ENCODE data around the gene FILIP1L.

The FILIP1L gene

GRCh38 chr3:100006570-100007271 lies 107.6 kb downstream of the FILIP1L start:
- no peak for DNase-seq

- DNase-seq: no peak
Measured at GRCh38 chr3:100005665-100006393, 108.5 kb downstream of the FILIP1L start.

DNA sequence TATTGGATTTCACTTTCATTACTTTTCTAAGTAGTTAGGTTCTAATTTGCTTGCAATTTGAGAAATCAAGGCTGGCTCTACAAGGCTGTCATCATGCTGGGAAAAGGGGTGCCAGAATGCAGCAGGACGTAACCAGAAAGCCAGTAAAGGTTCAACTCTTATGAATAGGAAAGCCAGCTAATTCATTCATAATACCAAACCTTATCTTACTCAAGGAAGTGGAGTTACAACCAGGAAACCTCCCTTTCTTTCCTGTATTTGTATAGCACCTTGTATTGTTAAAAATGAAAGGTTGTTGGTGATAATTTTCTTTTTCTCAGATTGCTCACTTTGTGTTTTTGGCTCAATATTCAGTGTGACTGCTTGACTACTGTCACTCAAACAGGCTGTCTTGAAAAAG lies 109.4 kb downstream of the FILIP1L start:
- DNase-seq: no peak

DNA sequence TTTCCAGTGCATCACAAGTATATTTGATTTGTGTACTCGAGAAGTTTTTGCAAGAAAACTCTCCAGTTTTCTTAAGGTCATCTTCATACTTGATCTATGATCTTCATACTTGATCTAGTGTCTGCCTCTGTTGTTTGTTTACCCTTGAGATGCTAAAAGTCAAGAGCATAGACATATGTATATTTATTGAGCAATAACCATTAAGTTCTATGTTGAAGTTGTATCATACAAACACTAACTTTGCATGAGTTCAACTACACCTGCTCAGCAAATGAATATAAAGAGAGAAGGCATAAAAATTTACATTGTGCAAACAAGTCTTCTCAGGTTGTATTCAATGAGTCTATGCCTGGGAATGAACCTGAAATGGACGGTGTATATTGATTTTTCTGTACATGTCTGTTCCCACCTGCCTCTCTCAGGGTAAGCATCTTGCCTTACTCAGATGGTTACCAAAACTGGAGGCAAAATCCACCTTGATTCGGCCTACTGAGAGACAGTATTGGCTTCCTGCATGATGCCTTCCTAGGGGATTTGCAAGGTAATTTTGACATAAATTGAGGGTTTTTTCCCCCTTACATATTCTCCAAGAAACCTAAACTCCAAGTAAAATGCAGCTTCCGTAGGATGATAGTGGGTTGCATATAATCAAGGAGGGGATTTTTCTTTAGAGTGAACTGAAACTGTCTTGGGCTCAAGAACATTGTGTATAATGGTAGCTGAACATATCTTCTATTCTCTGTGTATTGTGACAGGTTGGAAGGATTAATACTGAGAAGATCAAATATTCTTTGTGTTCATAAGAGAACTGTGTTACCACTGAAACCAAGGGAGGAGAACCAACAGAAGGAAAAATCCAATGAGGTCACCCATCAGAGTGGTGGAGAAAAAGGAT lies 110.4 kb downstream of the FILIP1L start:
- DNase-seq: no peak

DNA sequence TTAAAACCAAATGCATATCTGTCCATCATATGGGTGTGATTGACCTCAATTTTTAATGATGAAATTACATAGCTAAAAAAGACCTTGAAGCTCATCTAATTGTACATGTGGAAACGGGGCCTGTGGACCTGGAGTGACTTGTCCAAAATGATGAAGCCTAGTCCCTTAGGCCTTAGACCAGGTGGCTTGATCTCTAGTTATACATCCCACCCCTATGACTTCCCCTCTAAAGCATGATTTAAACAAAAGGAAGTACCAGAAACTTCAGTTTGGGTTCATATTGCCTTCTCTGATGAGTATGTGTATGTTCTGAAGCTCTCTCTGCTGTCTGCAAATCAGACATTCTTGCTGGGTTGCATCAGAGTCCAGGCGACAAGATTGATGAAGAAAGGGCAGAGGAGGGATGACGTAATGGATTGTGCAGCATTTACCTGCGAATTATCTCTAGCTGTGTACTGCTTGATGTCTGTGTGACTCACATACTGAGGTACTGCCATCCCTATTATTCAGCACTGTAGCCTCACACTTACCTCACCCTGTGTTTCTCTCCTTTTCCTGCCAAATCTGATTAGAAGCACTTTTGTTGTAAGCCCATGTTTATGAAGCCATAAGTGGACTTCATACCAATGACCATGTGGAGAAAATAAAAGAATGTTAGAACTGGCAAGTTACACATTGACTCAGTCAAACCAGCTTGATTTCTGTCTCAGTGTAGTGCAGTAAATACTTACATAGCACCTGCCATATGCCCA lies 111.5 kb downstream of the FILIP1L start:
- no peak for DNase-seq

- no peak for DNase-seq
Measured at GRCh38 chr3:100001526-100002270, 112.6 kb downstream of the FILIP1L start.

DNA sequence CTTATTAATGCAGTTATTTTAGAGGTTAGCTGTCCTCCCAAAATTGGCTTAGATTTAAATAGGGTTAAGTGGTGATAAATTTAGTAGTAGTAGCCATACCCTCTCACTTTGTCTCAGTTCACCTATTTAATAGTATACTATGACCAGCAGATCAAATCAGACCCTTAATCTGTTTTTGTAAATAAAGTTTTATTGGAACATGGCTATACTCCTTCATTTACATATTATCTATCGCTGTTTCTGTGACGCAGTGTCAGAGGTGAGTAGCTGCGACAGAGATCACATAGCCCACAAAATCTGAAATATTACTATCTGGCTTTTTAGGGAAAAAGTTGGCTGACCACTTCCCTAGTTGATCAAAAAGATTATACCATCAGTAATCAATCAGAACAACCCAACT lies 113.2 kb downstream of the FILIP1L start:
- DNase-seq: no peak

- DNase-seq: no peak
Measured at GRCh38 chr3:99999536-99999935, 114.8 kb downstream of the FILIP1L start.

GRCh38 chr3:99997293-99997692 lies 117.0 kb downstream of the FILIP1L start:
- DNase-seq: no peak

DNA sequence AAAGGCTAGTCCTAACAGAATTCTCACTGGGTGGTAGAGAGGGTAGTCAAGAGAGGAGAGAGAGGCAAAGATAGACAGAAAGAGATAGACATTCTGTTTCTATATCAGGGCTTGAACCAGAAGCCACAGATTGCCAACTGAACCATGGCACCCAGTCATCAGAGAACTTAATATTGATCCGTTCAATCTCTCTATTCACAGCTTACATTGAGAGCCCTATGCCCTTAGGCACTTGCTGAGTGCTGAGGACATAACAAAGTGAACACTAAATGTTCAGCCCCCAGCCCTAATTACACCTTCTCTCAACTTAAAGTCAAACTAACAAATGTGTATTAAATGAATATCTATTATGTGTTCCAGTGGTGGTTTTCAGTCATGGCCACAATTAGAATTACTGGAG lies 124.1 kb downstream of the FILIP1L start:
- DNase-seq: no peak

- DNase-seq: no peak
Measured at GRCh38 chr3:99984668-99985067, 129.6 kb downstream of the FILIP1L start.

DNA sequence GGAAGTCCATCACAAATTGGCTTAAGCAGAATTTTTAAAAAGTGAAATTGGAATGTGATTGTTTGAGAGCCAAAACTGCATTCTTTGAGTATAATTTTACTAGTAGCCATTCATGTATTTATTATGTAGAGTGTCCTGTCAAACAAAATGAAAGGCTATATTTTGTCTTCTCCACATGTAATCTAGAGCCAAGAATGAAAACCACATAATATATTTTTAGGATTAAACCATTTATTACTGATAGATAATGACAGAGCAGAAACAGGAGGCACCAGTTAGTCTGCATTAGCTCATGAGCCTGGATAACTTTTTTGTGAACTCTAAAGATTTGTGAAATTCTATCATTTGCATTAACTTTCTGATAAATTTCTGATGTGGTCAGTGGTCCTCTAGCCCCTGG lies 130.2 kb downstream of the FILIP1L start:
- DNase-seq: no peak

DNA sequence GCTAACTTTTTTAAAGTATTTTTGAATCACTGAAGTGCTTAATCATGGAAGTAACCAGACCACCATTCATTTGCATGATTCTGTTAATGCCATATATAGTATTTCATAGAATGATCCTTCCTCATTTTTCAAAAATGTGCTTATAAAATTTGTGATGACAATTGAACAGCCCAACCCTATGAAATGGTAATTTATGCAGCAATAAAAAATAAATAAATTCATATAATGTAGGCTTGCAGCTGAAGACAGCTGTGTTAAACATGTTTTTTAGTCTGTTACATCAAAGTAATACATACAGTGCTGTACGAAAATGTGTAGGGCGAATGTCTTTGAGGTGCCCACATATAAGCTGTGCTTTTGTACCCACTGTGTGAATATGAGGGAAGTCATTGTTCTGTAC lies 131.7 kb downstream of the FILIP1L start:
- no peak for DNase-seq

GRCh38 chr3:99981138-99981537 lies 133.2 kb downstream of the FILIP1L start:
- no peak for DNase-seq

GRCh38 chr3:99980606-99981005 lies 133.7 kb downstream of the FILIP1L start:
- no peak for DNase-seq

DNA sequence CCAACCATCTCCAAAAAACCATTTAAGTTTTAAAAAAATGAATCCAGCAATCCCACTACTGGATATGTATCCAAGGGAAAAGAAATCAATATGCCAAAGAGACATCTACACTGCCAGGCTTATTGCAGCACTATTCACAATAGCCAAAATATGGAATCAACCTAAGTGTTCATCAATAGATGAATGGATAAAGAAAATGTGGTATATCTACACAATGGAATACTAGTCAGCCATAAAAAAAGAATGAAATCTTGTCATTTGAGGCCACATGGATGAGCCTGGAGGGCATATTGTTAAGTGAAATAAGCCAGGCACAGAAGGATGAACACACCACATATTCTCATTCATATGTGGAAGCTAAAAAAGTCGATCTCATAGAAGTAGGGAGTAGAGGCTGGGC lies 136.1 kb downstream of the FILIP1L start:
- no peak for DNase-seq

GRCh38 chr3:99976584-99976983 lies 137.7 kb downstream of the FILIP1L start:
- no peak for DNase-seq

DNA sequence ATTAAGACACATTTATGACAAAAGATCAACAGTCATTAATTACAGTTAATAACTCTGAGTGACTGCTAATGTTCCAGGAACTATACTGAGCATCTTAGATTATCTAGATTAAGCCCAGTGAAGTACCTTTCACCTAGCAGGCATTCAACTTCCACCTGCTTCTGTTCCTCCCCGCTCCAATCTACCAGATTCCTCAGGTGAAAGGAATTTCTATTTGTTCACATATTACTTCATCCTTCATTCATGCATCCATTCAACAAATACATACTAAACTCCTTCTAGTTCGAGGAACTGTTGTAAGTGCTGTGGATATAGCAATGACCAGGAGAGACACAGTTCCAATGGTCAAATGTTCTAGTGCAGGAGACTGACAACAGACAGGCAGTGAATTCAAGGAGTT lies 139.3 kb downstream of the FILIP1L start:
- no peak for DNase-seq

DNA sequence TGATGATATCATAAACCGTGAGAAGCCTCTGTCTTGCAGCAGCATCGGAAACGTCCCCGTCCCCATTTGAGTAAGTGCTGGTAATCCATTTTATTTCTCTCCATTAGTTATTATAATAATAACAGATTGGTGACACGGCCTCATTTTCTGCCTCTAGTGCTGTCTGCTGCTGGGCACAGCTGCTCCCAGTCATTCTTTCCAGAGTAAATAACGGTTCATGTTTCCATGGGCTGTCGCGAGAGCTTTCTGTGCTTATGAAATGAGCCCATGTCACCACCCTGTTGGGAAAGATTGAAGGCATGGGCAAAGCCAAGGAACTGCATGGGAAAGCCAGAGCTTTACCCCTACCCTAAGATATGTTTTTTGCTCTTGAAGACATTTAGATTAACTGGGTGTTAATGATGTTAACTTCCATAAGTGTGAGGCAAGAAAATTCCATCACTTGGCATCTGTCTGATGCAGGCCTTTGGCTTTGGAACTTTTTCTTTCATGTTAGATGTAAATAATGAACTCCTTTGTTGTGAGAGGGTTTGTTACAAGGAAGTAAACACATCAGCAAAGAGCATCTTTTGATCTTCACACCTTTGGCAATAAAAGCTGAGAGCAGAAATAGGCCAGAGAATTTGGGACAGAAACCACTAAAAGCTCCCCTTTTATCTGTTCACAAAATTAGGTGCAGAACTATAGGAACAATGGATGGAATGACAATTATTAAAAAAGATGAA lies 141.8 kb downstream of the FILIP1L start:
- DNase-seq: no peak

GRCh38 chr3:99971761-99972160 lies 142.5 kb downstream of the FILIP1L start:
- DNase-seq: no peak

DNA sequence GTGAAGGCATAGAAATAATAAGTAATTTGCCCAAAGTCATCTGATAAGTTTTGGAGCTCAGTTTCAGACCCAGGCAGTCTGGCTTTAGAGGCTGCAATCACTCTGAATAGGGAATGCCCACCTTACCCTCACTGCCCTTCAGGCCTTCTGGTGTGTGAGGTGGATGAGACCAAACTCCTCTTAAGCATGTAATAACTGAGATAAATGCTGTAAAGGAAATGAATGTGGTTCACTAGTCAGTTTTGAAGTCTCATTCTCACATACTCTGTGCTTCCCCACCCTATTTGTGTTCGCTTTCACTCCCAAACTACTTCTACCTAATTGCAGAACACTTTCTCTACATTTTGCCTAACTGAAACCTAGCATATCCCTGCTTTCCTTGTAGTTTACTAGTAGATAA lies 144.1 kb downstream of the FILIP1L start:
- DNase-seq: no peak
